ENCODE results near the gene LRRIQ1. TPM values are rescaled to one million over a fixed set of nuclear protein-coding genes. Genes with fewer than 3 reads are reported as not detected.

The LRRIQ1 gene
- total and polyA plus RNA-seq, 4 donors, result 0.19 to 0.99 TPM; not detected in 2

DNA sequence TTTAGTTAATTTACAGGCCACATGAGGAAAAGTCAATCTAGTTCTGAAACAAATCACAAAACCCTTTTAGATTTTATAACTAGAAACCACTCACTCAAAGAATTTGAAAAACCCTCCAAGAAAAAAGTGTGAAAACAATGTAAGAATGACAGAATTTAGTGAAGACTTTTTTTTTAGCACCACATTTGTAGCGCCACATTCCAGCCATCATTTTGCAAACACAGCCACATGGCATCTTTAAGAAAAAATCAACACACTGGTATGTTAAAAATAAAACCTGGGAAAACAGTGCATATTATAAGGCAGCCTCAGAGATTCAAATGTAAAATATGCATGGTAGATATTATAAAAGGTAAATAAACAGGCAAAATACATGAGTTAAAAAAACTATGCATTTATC is 221.5 kb downstream of the LRRIQ1 start:
- Histone ChIP-seq H3K36me3 (ENCODE audit: control insufficient read depth in 1 of 2, insufficient read depth in 2 of 2, low read length in 1 of 2) (no peaks in the 10 kb centered on the region), H3K4me3 (ENCODE audit: low read length in 2 of 2) (no peak overlapping the region), H3K4me1 (ENCODE audit: control insufficient read depth in 1 of 2, insufficient read depth in 2 of 2, low read length in 2 of 2) (no peaks in the 10 kb centered on the region), H3K27me3 (ENCODE audit: control insufficient read depth in 1 of 2, insufficient read depth in 2 of 2, low read length in 1 of 2) (no peaks in the 10 kb centered on the region), H3K9me3 (ENCODE audit: control insufficient read depth, low read length) (no peaks in the 10 kb centered on the region), H3K27ac (ENCODE audit: low read depth in 1 of 2, low read length in 2 of 2) (no peak overlapping the region)
- DNase-seq (no peak), ATAC-seq (ENCODE audit: low FRiP score) (no peak)
- 41 to 57% methylated on average over 1 of the region's 1 CpG for WGBS, 2 donors
- intact Hi-C loops (cut with DNase I), result no loop called here

- no peak for DNase-seq
- Histone ChIP-seq H3K4me1 (ENCODE audit: control insufficient read depth in 1 of 2, insufficient read depth in 2 of 2, low read length in 2 of 2) (no peaks in the 10 kb centered on the region), H3K27me3 (ENCODE audit: control insufficient read depth in 1 of 2, insufficient read depth in 2 of 2, low read length in 1 of 2) (no peaks in the 10 kb centered on the region), H3K27ac (ENCODE audit: low read depth in 1 of 2, low read length in 2 of 2) (no peak overlapping the region), H3K4me3 (ENCODE audit: low read length in 2 of 2) (no peak overlapping the region), H3K9me3 (ENCODE audit: control insufficient read depth, low read length) (no peaks in the 10 kb centered on the region), H3K36me3 (ENCODE audit: control insufficient read depth in 1 of 2, insufficient read depth in 2 of 2, low read length in 1 of 2) (no peaks in the 10 kb centered on the region)
- ATAC-seq (ENCODE audit: low FRiP score), result no peak
- 73 to 75% methylated on average over 2 of the region's 2 CpGs for WGBS, 2 donors
- intact Hi-C loops (cut with DNase I), result no loop called here
Measured at GRCh38 chr12:85260447-85260846, 224.3 kb downstream of the LRRIQ1 start.

DNA sequence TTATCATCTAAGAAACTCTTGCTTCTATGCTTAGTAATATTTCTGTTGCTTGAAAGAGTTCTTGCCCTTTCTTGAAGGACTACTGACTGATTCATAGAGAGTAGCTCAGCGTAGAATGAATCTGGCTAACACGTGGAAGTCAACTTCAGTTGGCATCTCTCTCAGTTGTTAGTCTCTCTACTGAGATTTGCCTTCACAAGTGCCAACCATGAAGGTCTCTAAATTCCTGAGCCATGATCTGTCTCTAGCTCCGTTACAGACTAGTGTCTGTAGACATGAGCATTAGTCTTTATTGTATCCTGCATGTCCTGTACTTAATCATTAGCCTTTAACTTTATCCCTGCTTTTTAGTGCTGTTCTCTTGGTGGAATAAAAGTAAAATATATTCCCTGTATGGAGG is 224.7 kb downstream of the LRRIQ1 start:
- no peaks in the 10 kb centered on the region for H3K36me3 ChIP-seq (ENCODE audit: control insufficient read depth in 1 of 2, insufficient read depth in 2 of 2, low read length in 1 of 2)
- ATAC-seq (ENCODE audit: low FRiP score), result no peak
- no peak overlapping the region for H3K27ac ChIP-seq (ENCODE audit: low read depth in 1 of 2, low read length in 2 of 2)
- no peak overlapping the region for H3K4me3 ChIP-seq (ENCODE audit: low read length in 2 of 2)
- intact Hi-C loops (cut with DNase I), result no loop called here
- 33 to 45% methylated on average over 3 of the region's 3 CpGs for WGBS, 2 donors
- H3K27me3 ChIP-seq (ENCODE audit: control insufficient read depth in 1 of 2, insufficient read depth in 2 of 2, low read length in 1 of 2), result no peaks in the 10 kb centered on the region
- no peaks in the 10 kb centered on the region for H3K4me1 ChIP-seq (ENCODE audit: control insufficient read depth in 1 of 2, insufficient read depth in 2 of 2, low read length in 2 of 2)
- H3K9me3 ChIP-seq (ENCODE audit: control insufficient read depth, low read length), result no peaks in the 10 kb centered on the region
- no peak for DNase-seq

- Histone ChIP-seq H3K36me3 (ENCODE audit: control insufficient read depth in 1 of 2, insufficient read depth in 2 of 2, low read length in 1 of 2) (no peaks in the 10 kb centered on the region), H3K27me3 (ENCODE audit: control insufficient read depth in 1 of 2, insufficient read depth in 2 of 2, low read length in 1 of 2) (peaks cover 0 to 3% of the 10 kb centered on the region in 2 donors), H3K4me1 (ENCODE audit: control insufficient read depth in 1 of 2, insufficient read depth in 2 of 2, low read length in 2 of 2) (no peaks in the 10 kb centered on the region), H3K9me3 (ENCODE audit: control insufficient read depth, low read length) (no peaks in the 10 kb centered on the region), H3K27ac (ENCODE audit: low read depth in 1 of 2, low read length in 2 of 2) (no peak overlapping the region), H3K4me3 (ENCODE audit: low read length in 2 of 2) (no peak overlapping the region)
- WGBS, 2 donors, result 29 to 39% methylated on average over 4 of the region's 4 CpGs
- intact Hi-C loops (cut with DNase I), result no loop called here
- no peak for DNase-seq
- no peak for ATAC-seq (ENCODE audit: low FRiP score)
Measured at GRCh38 chr12:85266356-85266755, 230.2 kb downstream of the LRRIQ1 start.

DNA sequence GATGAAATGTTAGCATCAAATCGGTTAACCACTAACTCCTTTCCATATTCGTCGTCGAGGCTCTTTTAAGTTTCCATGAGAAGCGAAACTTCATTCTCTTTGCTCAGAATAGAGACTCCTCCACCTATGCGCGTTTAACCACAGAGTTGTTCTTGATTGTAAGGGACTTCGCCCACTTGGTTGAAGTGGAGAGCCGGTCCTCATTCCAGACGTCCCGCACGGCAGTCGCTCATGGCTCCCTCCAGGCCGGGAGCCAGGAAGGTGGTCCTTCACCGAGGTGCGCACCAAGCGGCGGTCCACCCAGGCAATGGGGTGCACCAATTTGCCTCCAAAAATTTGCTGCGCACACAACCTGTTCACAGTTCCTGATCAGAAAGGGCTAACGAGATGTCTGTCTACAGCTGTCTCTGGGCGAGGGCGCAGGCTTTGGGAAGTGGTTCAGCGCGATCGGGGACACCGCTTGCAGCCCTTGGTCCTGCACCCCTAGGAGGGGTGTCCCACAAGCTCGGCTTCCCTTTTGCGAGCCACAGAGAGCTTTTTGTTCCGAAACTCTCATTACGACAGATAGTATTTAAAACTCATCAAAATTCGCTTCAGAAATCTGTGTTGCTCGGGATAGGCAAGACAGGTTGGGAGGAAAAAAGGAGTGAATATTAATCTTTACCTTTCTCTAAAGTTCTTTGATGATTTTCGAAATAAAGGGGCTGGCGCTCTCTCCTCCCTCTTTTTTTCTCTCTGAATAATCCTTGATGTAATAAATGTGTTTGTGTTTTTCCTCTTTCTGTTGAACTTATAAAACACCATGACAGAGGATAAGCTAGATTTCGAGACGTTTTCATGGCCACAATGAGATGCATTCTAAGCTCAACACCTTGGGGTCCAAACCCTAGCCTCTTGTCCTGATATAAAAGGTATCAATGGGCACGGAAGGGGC is 237.5 kb downstream of the LRRIQ1 start:
- no peaks in the 10 kb centered on the region for H3K36me3 ChIP-seq (ENCODE audit: control insufficient read depth in 1 of 2, insufficient read depth in 2 of 2, low read length in 1 of 2)
- H3K4me3 ChIP-seq (ENCODE audit: low read length in 2 of 2), result no peak overlapping the region
- H3K27me3 ChIP-seq (ENCODE audit: control insufficient read depth in 1 of 2, insufficient read depth in 2 of 2, low read length in 1 of 2), result peaks cover 0 to 2% of the 10 kb centered on the region in 2 donors
- 10 to 11% methylated on average over 37 of the region's 37 CpGs for WGBS, 2 donors
- H3K9me3 ChIP-seq (ENCODE audit: control insufficient read depth, low read length), result peaks cover 11% of the 10 kb centered on the region
- DNase-seq, result peak; percentile 20 to 60
- H3K4me1 ChIP-seq (ENCODE audit: control insufficient read depth in 1 of 2, insufficient read depth in 2 of 2, low read length in 2 of 2), result no peaks in the 10 kb centered on the region
- peak; percentile 45 for ATAC-seq (ENCODE audit: low FRiP score)
- intact Hi-C loops (cut with DNase I), result no loop called here
- no peak overlapping the region for H3K27ac ChIP-seq (ENCODE audit: low read depth in 1 of 2, low read length in 2 of 2)

- H3K36me3 ChIP-seq (ENCODE audit: control insufficient read depth in 1 of 2, insufficient read depth in 2 of 2, low read length in 1 of 2), result no peaks in the 10 kb centered on the region
- WGBS, 2 donors, result 18 to 22% methylated on average over 8 of the region's 8 CpGs
- ATAC-seq (ENCODE audit: low FRiP score), result no peak
- peaks cover 12% of the 10 kb centered on the region for H3K9me3 ChIP-seq (ENCODE audit: control insufficient read depth, low read length)
- intact Hi-C loops (cut with DNase I), result no loop called here
- no peak for DNase-seq
- H3K27me3 ChIP-seq (ENCODE audit: control insufficient read depth in 1 of 2, insufficient read depth in 2 of 2, low read length in 1 of 2), result peaks cover 0 to 2% of the 10 kb centered on the region in 2 donors
- no peak overlapping the region for H3K4me3 ChIP-seq (ENCODE audit: low read length in 2 of 2)
- H3K4me1 ChIP-seq (ENCODE audit: control insufficient read depth in 1 of 2, insufficient read depth in 2 of 2, low read length in 2 of 2), result no peaks in the 10 kb centered on the region
- H3K27ac ChIP-seq (ENCODE audit: low read depth in 1 of 2, low read length in 2 of 2), result no peak overlapping the region
Measured at GRCh38 chr12:85274315-85274651, 238.1 kb downstream of the LRRIQ1 start.

DNA sequence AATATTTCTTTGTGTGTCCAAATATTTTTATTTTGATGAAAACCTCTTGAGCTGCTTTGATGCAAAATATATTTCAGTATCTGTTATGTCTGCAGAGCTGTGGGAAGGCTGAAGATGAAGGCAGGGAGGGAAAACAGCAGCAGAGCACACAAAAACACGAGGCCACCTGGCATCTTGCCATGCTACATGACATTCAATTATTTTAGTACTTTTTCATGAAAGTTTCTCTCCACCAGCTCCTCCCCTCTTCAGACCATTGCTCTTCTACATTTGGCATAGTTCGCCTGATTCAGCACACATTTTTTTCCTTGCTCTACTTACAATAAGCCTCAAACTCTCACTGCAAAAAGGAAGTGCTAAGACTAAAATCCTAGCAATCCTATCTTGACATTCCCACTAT is 239.2 kb downstream of the LRRIQ1 start:
- ATAC-seq (ENCODE audit: low FRiP score), result no peak
- peaks cover 0 to 2% of the 10 kb centered on the region in 2 donors for H3K27me3 ChIP-seq (ENCODE audit: control insufficient read depth in 1 of 2, insufficient read depth in 2 of 2, low read length in 1 of 2)
- intact Hi-C loops (cut with DNase I), result no loop called here
- no peaks in the 10 kb centered on the region for H3K4me1 ChIP-seq (ENCODE audit: control insufficient read depth in 1 of 2, insufficient read depth in 2 of 2, low read length in 2 of 2)
- DNase-seq, result no peak
- WGBS, 2 donors, result 21 to 27% methylated on average over 2 of the region's 2 CpGs
- peaks cover 12% of the 10 kb centered on the region for H3K9me3 ChIP-seq (ENCODE audit: control insufficient read depth, low read length)
- H3K36me3 ChIP-seq (ENCODE audit: control insufficient read depth in 1 of 2, insufficient read depth in 2 of 2, low read length in 1 of 2), result no peaks in the 10 kb centered on the region
- no peak overlapping the region for H3K4me3 ChIP-seq (ENCODE audit: low read length in 2 of 2)
- no peak overlapping the region for H3K27ac ChIP-seq (ENCODE audit: low read depth in 1 of 2, low read length in 2 of 2)

GRCh38 chr12:85277191-85277590 is 241.0 kb downstream of the LRRIQ1 start:
- H3K27me3 ChIP-seq (ENCODE audit: control insufficient read depth in 1 of 2, insufficient read depth in 2 of 2, low read length in 1 of 2), result peaks cover 0 to 2% of the 10 kb centered on the region in 2 donors
- intact Hi-C loops (cut with DNase I), result no loop called here

More at GRCh38 chr12:85277191-85277590, 241.0 kb downstream of the LRRIQ1 start:
- DNase-seq (no peak), ATAC-seq (ENCODE audit: low FRiP score) (no peak)
- Histone ChIP-seq H3K27ac (ENCODE audit: low read depth in 1 of 2, low read length in 2 of 2) (no peak overlapping the region), H3K4me3 (ENCODE audit: low read length in 2 of 2) (no peak overlapping the region), H3K4me1 (ENCODE audit: control insufficient read depth in 1 of 2, insufficient read depth in 2 of 2, low read length in 2 of 2) (no peaks in the 10 kb centered on the region), H3K36me3 (ENCODE audit: control insufficient read depth in 1 of 2, insufficient read depth in 2 of 2, low read length in 1 of 2) (no peaks in the 10 kb centered on the region), H3K9me3 (ENCODE audit: control insufficient read depth, low read length) (peaks cover 12% of the 10 kb centered on the region)
- WGBS, 2 donors, result 36 to 40% methylated on average over 3 of the region's 3 CpGs
